ENCODE measurements around the gene PODNL1. TPM values are rescaled to one million over a fixed set of nuclear protein-coding genes. Genes with fewer than 3 reads are reported as not detected.

The PODNL1 gene
- total RNA-seq, 4 donors from 2014 or later, result 9.4 to 45.7 (median 20.7) TPM

- Histone ChIP-seq H3K27ac (no peak overlapping the region), H3K36me3 (peaks cover 0 to 21% (median 0%) of the 10 kb centered on the region in 3 donors), H3K9me3 (no peaks in the 10 kb centered on the region), H3K27me3 (no peaks in the 10 kb centered on the region), H3K4me3 (no peak overlapping the region), H3K4me1 (peaks cover 0 to 23% (median 19%) of the 10 kb centered on the region in 4 donors)
- TF ChIP-seq CTCF (IDR thresholded peaks at IDR 0.05), result no peak
- no peak for TF ChIP-seq EP300 (IDR thresholded peaks at IDR 0.05)
- no peak for TF ChIP-seq POLR2A (IDR thresholded peaks at IDR 0.05)
- 90 to 91% methylated on average over 20 of the region's 20 CpGs for WGBS, 2 donors
- no peak for DNase-seq (ENCODE audit: low spot score in 2 of 2)
Observed at GRCh38 chr19:13885826-13886365, 52.3 kb downstream of the PODNL1 start.

- no peak for TF ChIP-seq POLR2A (IDR thresholded peaks at IDR 0.05)
- TF ChIP-seq EP300 (IDR thresholded peaks at IDR 0.05), result no peak
- no peak for TF ChIP-seq CTCF (IDR thresholded peaks at IDR 0.05)
- H3K27me3 ChIP-seq, result no peaks in the 10 kb centered on the region
- no peak overlapping the region for H3K4me3 ChIP-seq
- peaks cover 4 to 33% (median 27%) of the 10 kb centered on the region in 4 donors for H3K4me1 ChIP-seq
- peaks cover 0 to 13% (median 0%) of the 10 kb centered on the region in 3 donors for H3K36me3 ChIP-seq
- peak overlapping the region in 1 of 4 donors; percentile 9 for H3K27ac ChIP-seq
- no peaks in the 10 kb centered on the region for H3K9me3 ChIP-seq
- 71 to 73% methylated on average over 18 to 26 of the region's 26 CpGs for WGBS, 2 donors
- DNase-seq (ENCODE audit: low spot score in 2 of 2), result peak in 1 of 2 donors; percentile 35
Observed at GRCh38 chr19:13884726-13885591, 53.3 kb downstream of the PODNL1 start.

- TF ChIP-seq CTCF (IDR thresholded peaks at IDR 0.05) (no peak), POLR2A (IDR thresholded peaks at IDR 0.05) (no peak), EP300 (IDR thresholded peaks at IDR 0.05) (no peak)
- Histone ChIP-seq H3K4me1 (peaks cover 4 to 41% (median 31%) of the 10 kb centered on the region in 4 donors), H3K4me3 (no peak overlapping the region), H3K27ac (peak overlapping the region in 1 of 4 donors; percentile 44), H3K36me3 (no peaks in the 10 kb centered on the region), H3K9me3 (no peaks in the 10 kb centered on the region), H3K27me3 (no peaks in the 10 kb centered on the region)
- WGBS, 2 donors, result 81 to 83% methylated on average over 9 to 10 of the region's 10 CpGs
- DNase-seq (ENCODE audit: low spot score in 2 of 2), result no peak
Observed at GRCh38 chr19:13883516-13884064, 54.6 kb downstream of the PODNL1 start.

- Histone ChIP-seq H3K27me3 (no peaks in the 10 kb centered on the region), H3K4me3 (no peak overlapping the region), H3K9me3 (no peaks in the 10 kb centered on the region), H3K27ac (peak overlapping the region in 3 of 4 donors; percentile 41 to 87 (median 44)), H3K36me3 (no peaks in the 10 kb centered on the region), H3K4me1 (peaks cover 4 to 41% (median 31%) of the 10 kb centered on the region in 4 donors)
- WGBS, 2 donors, result 86 to 100% methylated on average over 7 to 9 of the region's 12 CpGs
- DNase-seq (ENCODE audit: low spot score in 2 of 2), result no peak
- no peak for TF ChIP-seq POLR2A (IDR thresholded peaks at IDR 0.05)
- TF ChIP-seq CTCF (IDR thresholded peaks at IDR 0.05), result no peak
- no peak for TF ChIP-seq EP300 (IDR thresholded peaks at IDR 0.05)
Observed at GRCh38 chr19:13882836-13883235, 55.4 kb downstream of the PODNL1 start.

GRCh38 chr19:13882419-13882795 is 55.8 kb downstream of the PODNL1 start:
- H3K36me3 ChIP-seq, result no peaks in the 10 kb centered on the region
- no peaks in the 10 kb centered on the region for H3K9me3 ChIP-seq
- no peak overlapping the region for H3K4me3 ChIP-seq
- WGBS, 2 donors, result 66 to 69% methylated on average over 5 of the region's 5 CpGs
- DNase-seq (ENCODE audit: low spot score in 2 of 2), result no peak
- TF ChIP-seq POLR2A (IDR thresholded peaks at IDR 0.05) (no peak), EP300 (IDR thresholded peaks at IDR 0.05) (no peak), CTCF (IDR thresholded peaks at IDR 0.05) (no peak)
- peaks cover 4 to 41% (median 31%) of the 10 kb centered on the region in 4 donors for H3K4me1 ChIP-seq
- H3K27ac ChIP-seq, result peak overlapping the region; percentile 41 to 92 (median 77)
- peaks cover 0 to 3% of the 10 kb centered on the region in 2 donors for H3K27me3 ChIP-seq
